HepG2 (cell line): Measurements from ENCODE around the gene RAD23A. TPM values are rescaled to one million over a fixed set of nuclear protein-coding genes. Genes with fewer than 3 reads are reported as not detected.

ENCODE experiments used
- CAMTA2 ChIP-seq: sonication (generic); formaldehyde crosslinking; IDR thresholded peaks from 2 replicates; pipeline ENCODE4 v1.4.0; 2020; ENCODE audit warnings: mild to moderate bottlenecking, missing genetic modification reagents, borderline replicate concordance
- CEBPG ChIP-seq: IDR thresholded peaks from 2 replicates; pipeline ENCODE4 v1.6.1; 2016
- GLMP ChIP-seq: sonication (generic); formaldehyde crosslinking; IDR thresholded peaks from 2 replicates; pipeline ENCODE4 v1.9.0; 2021; ENCODE audit warnings: missing genetic modification reagents, mild to moderate bottlenecking, borderline replicate concordance
- GZF1 ChIP-seq: sonication (generic); formaldehyde crosslinking; IDR thresholded peaks from 2 replicates; pipeline ENCODE4 v1.5.1; 2020; ENCODE audit warnings: mild to moderate bottlenecking, missing genetic modification reagents
- HMG20B ChIP-seq: conservative IDR thresholded peaks from 2 replicates; pipeline ENCODE4 v1.6.1; 2016; ENCODE audit warnings: missing genetic modification reagents, missing compliant biosample characterization
- KLF9 ChIP-seq: IDR thresholded peaks from 2 replicates; pipeline ENCODE4 v1.6.1; 2016; ENCODE audit warnings: low read depth
- NONO ChIP-seq, 2 experiments: fragments of 450-650 bp in 1 of 2; sonication (generic) in 1 of 2; formaldehyde crosslinking in 1 of 2; IDR thresholded peaks in 1 of 2; conservative IDR thresholded peaks in 1 of 2; 2 replicates each; pipeline versions ENCODE4 v1.6.1 to v1.8.0; 2017 to 2022; ENCODE audit warnings: mild to moderate bottlenecking in 1 of 2, missing genetic modification reagents in 1 of 2, moderate library complexity in 1 of 2
- PAWR ChIP-seq: sonication (generic); formaldehyde crosslinking; IDR thresholded peaks from 2 replicates; pipeline ENCODE4 v1.4.0; 2020; ENCODE audit warnings: missing genetic modification reagents, mild to moderate bottlenecking, borderline replicate concordance
- SIX1 ChIP-seq: sonication (generic); formaldehyde crosslinking; IDR thresholded peaks from 2 replicates; pipeline ENCODE4 v1.4.0; 2020; ENCODE audit warnings: missing genetic modification reagents, borderline replicate concordance
- STAT5B ChIP-seq: sonication (generic); formaldehyde crosslinking; IDR thresholded peaks from 2 replicates; pipeline ENCODE4 v1.4.0; 2020; ENCODE audit warnings: missing genetic modification reagents
- TERF1 ChIP-seq: sonication (generic); formaldehyde crosslinking; IDR thresholded peaks from 2 replicates; pipeline ENCODE4 v1.8.0; 2022; ENCODE audit warnings: mild to moderate bottlenecking, missing genetic modification reagents, moderate library complexity
- U2AF2 ChIP-seq: fragments of 200-400 bp; formaldehyde crosslinking; IDR thresholded peaks from 2 replicates; pipeline ENCODE4 v1.6.1; 2017; ENCODE audit warnings: low read depth, mild to moderate bottlenecking, low read length
- ZNF138 ChIP-seq: sonication (generic); formaldehyde crosslinking; IDR thresholded peaks from 2 replicates; pipeline ENCODE4 v1.5.0; 2020; ENCODE audit warnings: mild to moderate bottlenecking, low read depth, missing genetic modification reagents
- ZNF451 ChIP-seq: sonication (generic); formaldehyde crosslinking; IDR thresholded peaks from 2 replicates; pipeline ENCODE4 v1.5.0; 2020; ENCODE audit warnings: mild to moderate bottlenecking, missing genetic modification reagents
- ZNF616 ChIP-seq: sonication (generic); formaldehyde crosslinking; IDR thresholded peaks from 2 replicates; pipeline ENCODE4 v1.5.0; 2020; ENCODE audit warnings: low read depth, mild to moderate bottlenecking, missing genetic modification reagents
- ZNF720 ChIP-seq: sonication (generic); formaldehyde crosslinking; IDR thresholded peaks from 2 replicates; pipeline ENCODE4 v1.4.0; 2020; ENCODE audit warnings: missing genetic modification reagents
- ZNF776 ChIP-seq: sonication (generic); formaldehyde crosslinking; IDR thresholded peaks from 2 replicates; pipeline ENCODE4 v1.4.0; 2020; ENCODE audit warnings: mild to moderate bottlenecking, missing genetic modification reagents
- ZNF782 ChIP-seq: sonication (generic); formaldehyde crosslinking; IDR thresholded peaks from 2 replicates; pipeline ENCODE4 v1.4.0; 2020; ENCODE audit warnings: missing genetic modification reagents, mild to moderate bottlenecking, borderline replicate concordance
- ZNF841 ChIP-seq: sonication (generic); formaldehyde crosslinking; IDR thresholded peaks from 2 replicates; pipeline ENCODE4 v1.8.1; 2023; ENCODE audit warnings: missing genetic modification reagents, borderline replicate concordance
- polyA plus RNA-seq, 8 experiments: library from polyadenylated mRNA; depleted of rRNA in 3 of 8; stranded (reverse) in 7 of 8; unstranded in 1 of 8; fragments of >200 nt; fragmentation: Illumina TruSeq in 4 of 8; extraction: Trizol in 4 of 8; gene quantifications; 2 replicates each; pipeline versions ENCODE4 v1.2.1 to v1.2.3, GENCODE V29; 2011 to 2016; ENCODE audit warnings: low read depth in 4 of 8, missing spikeins in 1 of 8, mixed read lengths in 1 of 8; ENCODE audit not compliant: insufficient read depth in 1 of 8
- total RNA-seq, 5 experiments: library from RNA; depleted of rRNA; stranded (reverse); fragments of >200 nt; fragmentation: Illumina TruSeq; extraction: Trizol; gene quantifications; 2 replicates each; pipeline ENCODE4 v1.2.3, GENCODE V29; 2016; ENCODE audit warnings: low read depth in 1 of 5
- TF ChIP-seq, protein P1 (sequence below): sonication (generic); formaldehyde crosslinking; IDR thresholded peaks from 2 replicates; pipeline ENCODE4 v1.4.0; 2020; ENCODE audit warnings: missing genetic modification reagents, borderline replicate concordance
- TF ChIP-seq, protein P2 (sequence below): sonication (generic); formaldehyde crosslinking; IDR thresholded peaks from 2 replicates; pipeline ENCODE4 v1.4.0; 2020; ENCODE audit warnings: missing genetic modification reagents, mild to moderate bottlenecking, borderline replicate concordance
- TF ChIP-seq, protein P3 (sequence below): fragments of 450-650 bp; IDR thresholded peaks from 2 replicates; pipeline ENCODE4 v1.6.1; 2017

Gene RAD23A
- total and polyA plus RNA-seq, 2 of the 13 experiments (the other 11 are each of a cell fraction or from before 2014, with no cell fraction given): 42.5 to 54.2 TPM

DNA sequence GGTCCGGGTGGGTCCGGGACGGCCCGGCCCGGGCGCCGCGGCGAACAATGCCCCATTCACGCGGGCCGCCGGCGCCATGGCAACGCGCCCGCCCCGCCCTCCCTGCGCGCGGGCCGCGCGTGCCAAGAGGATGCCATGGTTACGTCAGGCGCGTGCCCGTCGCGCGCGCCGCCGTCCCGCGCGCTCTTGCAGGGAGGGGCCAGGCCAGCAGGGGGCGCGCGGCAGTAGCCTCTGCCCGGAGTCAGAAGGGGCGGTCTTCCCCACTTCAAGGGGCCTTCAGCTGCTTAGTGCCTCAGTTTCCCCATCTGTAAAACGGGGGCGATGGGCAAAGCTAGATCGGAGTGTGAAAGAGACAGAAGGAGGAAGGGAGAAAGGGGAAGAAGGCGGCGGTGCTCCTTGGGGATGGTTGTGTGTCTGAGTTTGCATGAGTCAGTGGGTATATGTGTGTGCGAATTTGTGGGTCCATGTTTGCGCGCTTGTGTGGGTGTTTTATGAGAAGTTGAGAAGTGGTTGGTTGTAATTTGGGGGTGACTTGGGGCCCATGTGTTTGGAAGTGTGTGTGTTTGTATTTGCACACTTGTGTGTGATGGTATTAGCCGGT lies 38.0 kb downstream of the RAD23A start (continued):
- TF ChIP-seq, protein P1, sequence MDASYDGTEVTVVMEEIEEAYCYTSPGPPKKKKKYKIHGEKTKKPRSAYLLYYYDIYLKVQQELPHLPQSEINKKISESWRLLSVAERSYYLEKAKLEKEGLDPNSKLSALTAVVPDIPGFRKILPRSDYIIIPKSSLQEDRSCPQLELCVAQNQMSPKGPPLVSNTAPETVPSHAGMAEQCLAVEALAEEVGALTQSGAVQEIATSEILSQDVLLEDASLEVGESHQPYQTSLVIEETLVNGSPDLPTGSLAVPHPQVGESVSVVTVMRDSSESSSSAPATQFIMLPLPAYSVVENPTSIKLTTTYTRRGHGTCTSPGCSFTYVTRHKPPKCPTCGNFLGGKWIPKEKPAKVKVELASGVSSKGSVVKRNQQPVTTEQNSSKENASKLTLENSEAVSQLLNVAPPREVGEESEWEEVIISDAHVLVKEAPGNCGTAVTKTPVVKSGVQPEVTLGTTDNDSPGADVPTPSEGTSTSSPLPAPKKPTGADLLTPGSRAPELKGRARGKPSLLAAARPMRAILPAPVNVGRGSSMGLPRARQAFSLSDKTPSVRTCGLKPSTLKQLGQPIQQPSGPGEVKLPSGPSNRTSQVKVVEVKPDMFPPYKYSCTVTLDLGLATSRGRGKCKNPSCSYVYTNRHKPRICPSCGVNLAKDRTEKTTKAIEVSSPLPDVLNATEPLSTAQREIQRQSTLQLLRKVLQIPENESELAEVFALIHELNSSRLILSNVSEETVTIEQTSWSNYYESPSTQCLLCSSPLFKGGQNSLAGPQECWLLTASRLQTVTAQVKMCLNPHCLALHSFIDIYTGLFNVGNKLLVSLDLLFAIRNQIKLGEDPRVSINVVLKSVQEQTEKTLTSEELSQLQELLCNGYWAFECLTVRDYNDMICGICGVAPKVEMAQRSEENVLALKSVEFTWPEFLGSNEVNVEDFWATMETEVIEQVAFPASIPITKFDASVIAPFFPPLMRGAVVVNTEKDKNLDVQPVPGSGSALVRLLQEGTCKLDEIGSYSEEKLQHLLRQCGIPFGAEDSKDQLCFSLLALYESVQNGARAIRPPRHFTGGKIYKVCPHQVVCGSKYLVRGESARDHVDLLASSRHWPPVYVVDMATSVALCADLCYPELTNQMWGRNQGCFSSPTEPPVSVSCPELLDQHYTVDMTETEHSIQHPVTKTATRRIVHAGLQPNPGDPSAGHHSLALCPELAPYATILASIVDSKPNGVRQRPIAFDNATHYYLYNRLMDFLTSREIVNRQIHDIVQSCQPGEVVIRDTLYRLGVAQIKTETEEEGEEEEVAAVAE (CRISPR knock-in tag): no peak
- TF ChIP-seq GZF1 (CRISPR knock-in tag) (no peak), ZNF616 (CRISPR knock-in tag) (no peak), STAT5B (CRISPR knock-in tag) (no peak), ZNF841 (CRISPR knock-in tag) (no peak), CAMTA2 (CRISPR knock-in tag) (no peak), SIX1 (CRISPR knock-in tag) (no peak), U2AF2 (no peak), ZNF782 (no peak), ZNF776 (CRISPR knock-in tag) (no peak), KLF9 (CRISPR knock-in tag) (no peak), PAWR (CRISPR knock-in tag) (no peak), TERF1 (CRISPR knock-in tag) (no peak), ZNF720 (CRISPR knock-in tag) (no peak), ZNF138 (CRISPR knock-in tag) (no peak), GLMP (CRISPR knock-in tag) (no peak), CEBPG (CRISPR knock-in tag) (peak; percentile 79), HMG20B (no peak), NONO (IDR thresholded peaks at IDR 0.05) (no peak), NONO (CRISPR knock-in tag; conservative IDR thresholded peaks at IDR 0.05) (peak; percentile 80), ZNF451 (CRISPR knock-in tag) (no peak)
- TF ChIP-seq, protein P2, sequence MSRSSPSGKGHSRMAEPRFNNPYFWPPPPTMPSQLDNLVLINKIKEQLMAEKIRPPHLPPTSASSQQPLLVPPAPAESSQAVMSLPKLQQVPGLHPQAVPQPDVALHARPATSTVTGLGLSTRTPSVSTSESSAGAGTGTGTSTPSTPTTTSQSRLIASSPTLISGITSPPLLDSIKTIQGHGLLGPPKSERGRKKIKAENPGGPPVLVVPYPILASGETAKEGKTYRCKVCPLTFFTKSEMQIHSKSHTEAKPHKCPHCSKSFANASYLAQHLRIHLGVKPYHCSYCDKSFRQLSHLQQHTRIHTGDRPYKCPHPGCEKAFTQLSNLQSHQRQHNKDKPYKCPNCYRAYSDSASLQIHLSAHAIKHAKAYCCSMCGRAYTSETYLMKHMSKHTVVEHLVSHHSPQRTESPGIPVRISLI: peak; percentile 9; the same call in 1 of the 2 replicates
- TF ChIP-seq, protein P3, sequence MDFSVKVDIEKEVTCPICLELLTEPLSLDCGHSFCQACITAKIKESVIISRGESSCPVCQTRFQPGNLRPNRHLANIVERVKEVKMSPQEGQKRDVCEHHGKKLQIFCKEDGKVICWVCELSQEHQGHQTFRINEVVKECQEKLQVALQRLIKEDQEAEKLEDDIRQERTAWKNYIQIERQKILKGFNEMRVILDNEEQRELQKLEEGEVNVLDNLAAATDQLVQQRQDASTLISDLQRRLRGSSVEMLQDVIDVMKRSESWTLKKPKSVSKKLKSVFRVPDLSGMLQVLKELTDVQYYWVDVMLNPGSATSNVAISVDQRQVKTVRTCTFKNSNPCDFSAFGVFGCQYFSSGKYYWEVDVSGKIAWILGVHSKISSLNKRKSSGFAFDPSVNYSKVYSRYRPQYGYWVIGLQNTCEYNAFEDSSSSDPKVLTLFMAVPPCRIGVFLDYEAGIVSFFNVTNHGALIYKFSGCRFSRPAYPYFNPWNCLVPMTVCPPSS: no peak
